ENCODE results near the gene OR4F6. TPM values are rescaled to one million over a fixed set of nuclear protein-coding genes. Genes with fewer than 3 reads are reported as not detected.
"Not testable (repeated sequence)": the region's sequence is repeated elsewhere in the genome, so short reads cannot be mapped to it uniquely, and the experiment has no call there.

Gene OR4F6, protein sequence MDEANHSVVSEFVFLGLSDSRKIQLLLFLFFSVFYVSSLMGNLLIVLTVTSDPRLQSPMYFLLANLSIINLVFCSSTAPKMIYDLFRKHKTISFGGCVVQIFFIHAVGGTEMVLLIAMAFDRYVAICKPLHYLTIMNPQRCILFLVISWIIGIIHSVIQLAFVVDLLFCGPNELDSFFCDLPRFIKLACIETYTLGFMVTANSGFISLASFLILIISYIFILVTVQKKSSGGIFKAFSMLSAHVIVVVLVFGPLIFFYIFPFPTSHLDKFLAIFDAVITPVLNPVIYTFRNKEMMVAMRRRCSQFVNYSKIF
- not detected for total RNA-seq

DNA sequence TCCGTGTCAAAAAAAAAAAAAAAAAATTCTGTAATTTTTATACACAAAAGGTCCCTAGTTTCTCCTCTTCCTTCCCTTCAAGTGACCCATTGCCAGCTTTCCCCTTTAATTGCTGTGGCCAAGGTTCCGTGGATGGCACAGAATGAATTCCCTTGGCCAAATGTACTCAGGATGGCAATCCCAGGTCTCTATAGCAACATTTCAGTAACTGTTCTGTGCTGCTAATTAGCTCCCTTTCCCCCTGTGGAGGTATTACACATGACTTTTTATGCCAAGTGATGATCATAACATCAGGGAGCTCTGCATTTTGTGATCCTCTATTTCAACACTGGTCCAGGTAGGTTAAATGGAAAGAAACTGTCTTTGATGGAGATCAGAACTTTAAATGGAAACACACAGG, at the start of gene OR4F6:
TSS of gene OR4F6 (plus strand) at position 301 of the 400 bp plus-strand sequence. CDS start 2,211 bp downstream, outside the sequence.
- no peaks in the 10 kb centered on the region for H3K27me3 ChIP-seq
- H3K27ac ChIP-seq: no peak within 1 kb of the TSS
- no peaks in the 10 kb centered on the region for H3K4me1 ChIP-seq
- WGBS, 2 donors: 85 to 90% methylated on average over 2 of the region's 2 CpGs
- TF ChIP-seq, protein P1, sequence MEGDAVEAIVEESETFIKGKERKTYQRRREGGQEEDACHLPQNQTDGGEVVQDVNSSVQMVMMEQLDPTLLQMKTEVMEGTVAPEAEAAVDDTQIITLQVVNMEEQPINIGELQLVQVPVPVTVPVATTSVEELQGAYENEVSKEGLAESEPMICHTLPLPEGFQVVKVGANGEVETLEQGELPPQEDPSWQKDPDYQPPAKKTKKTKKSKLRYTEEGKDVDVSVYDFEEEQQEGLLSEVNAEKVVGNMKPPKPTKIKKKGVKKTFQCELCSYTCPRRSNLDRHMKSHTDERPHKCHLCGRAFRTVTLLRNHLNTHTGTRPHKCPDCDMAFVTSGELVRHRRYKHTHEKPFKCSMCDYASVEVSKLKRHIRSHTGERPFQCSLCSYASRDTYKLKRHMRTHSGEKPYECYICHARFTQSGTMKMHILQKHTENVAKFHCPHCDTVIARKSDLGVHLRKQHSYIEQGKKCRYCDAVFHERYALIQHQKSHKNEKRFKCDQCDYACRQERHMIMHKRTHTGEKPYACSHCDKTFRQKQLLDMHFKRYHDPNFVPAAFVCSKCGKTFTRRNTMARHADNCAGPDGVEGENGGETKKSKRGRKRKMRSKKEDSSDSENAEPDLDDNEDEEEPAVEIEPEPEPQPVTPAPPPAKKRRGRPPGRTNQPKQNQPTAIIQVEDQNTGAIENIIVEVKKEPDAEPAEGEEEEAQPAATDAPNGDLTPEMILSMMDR (IDR thresholded peaks at IDR 0.05): no peak
- TF ChIP-seq EP300 (IDR thresholded peaks at IDR 0.05) (no peak), POLR2A (IDR thresholded peaks at IDR 0.05) (no peak)
- H3K36me3 ChIP-seq: no peaks in the 10 kb centered on the region
- H3K9me3 ChIP-seq: peaks cover 0 to 4% (median 0%) of the 10 kb centered on the region in 4 donors
- DNase-seq (ENCODE audit: low spot score in 2 of 2): no peak
- no peak within 1 kb of the TSS for H3K4me3 ChIP-seq

DNA sequence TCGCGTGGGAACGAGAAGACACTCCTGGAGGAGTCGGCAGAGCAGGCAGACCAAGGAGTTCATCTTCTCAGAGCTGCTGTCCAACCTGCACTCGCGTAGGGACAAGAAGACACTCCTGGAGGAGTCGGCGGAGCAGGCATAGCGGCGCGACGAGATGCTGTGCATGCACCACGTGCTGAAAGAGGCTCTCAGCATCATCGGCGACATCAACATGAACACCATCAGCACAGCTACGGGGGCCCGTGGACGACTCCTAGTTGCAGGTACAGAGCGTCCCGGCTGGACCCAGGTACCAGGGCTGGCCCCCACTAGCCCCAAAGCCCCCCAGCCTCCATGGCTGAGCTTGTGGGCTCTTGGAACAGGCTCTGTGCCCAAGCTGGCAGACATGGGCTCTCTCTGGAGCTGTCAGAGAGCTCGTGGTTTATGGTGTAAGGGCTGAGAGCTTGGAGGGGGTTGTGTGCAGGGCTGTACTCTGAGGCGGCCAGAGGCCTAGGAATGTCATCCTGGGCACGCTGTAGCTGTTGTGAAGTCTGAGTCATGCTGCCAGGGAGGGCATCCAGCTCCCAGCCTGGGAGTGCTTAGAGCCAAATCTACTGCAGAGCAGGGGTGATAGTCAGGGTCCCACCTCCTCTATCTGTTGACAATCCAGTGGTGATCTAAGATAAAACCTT, 38.5 kb upstream of the OR4F6 start:
- H3K9me3 ChIP-seq; H3K4me3 ChIP-seq; H3K27ac ChIP-seq; H3K36me3 ChIP-seq; H3K27me3 ChIP-seq; H3K4me1 ChIP-seq; DNase-seq (ENCODE audit: low spot score in 2 of 2): not testable (repeated sequence)
- WGBS, 2 donors: 93% methylated on average over 19 to 20 of the region's 23 CpGs

DNA sequence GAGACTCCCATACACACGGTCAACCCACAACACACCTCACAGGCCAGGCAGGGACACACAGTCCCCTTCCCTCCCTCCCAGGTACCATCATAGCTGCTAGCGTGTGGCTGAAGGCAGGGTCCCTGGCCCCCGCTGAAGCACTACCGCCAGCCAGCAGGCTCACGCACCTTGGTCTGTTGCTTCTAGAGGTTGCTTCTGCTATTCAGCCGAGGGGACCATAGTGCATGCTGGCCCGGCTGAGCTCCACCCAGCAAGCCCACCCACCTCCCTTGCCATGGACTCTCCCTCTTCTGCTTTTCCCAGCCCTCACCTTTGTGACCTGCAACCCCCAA, 38.0 kb upstream of the OR4F6 start:
- DNase-seq (ENCODE audit: low spot score in 2 of 2); H3K27ac ChIP-seq; H3K4me1 ChIP-seq; H3K4me3 ChIP-seq; H3K36me3 ChIP-seq; H3K9me3 ChIP-seq; H3K27me3 ChIP-seq: not testable (repeated sequence)
- 93 to 96% methylated on average over 6 of the region's 7 CpGs for WGBS, 2 donors

DNA sequence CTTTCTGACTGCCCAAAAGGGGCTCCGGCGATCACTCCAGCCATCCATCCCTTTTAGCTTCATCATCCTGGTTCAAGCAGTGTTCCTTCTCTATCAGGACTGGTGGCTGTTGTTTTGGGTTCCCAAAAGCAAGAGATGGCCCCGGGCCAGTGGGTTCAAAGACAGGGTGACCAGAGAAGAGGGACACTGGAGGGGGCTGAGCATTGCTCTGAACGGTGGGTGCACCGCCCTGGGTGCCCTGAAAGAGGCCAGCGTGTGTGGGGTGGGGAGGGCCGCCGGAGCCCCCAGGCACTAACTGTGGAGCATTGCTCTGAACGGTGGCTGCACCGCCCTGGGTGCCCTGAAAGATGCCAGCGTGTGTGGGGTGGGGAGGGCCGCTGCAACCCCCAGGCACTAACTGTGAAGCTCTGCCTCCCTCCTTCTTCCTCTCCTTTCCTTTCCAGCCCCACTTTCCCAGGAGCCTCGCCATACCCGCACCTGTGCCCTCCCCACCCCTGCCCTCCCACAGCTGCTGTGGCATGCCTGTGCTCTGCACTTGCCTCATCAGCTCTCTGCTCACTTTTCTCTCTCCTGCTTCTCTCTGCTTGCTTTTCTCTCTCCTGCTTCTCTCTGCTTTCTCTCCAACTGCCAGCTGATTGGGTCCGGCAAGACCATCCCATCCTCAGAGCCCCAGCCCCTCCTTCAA, 37.4 kb upstream of the OR4F6 start:
- H3K4me1 ChIP-seq: no peaks in the 10 kb centered on the region
- H3K36me3 ChIP-seq: peaks cover 0 to 9% (median 0%) of the 10 kb centered on the region in 3 donors
- TF ChIP-seq POLR2A (IDR thresholded peaks at IDR 0.05): no peak
- TF ChIP-seq, protein P1 (IDR thresholded peaks at IDR 0.05): no peak
- TF ChIP-seq EP300 (IDR thresholded peaks at IDR 0.05): no peak
- DNase-seq (ENCODE audit: low spot score in 2 of 2): no peak
- H3K27ac ChIP-seq: no peak overlapping the region
- H3K4me3 ChIP-seq: no peak overlapping the region
- peaks cover 0 to 4% (median 0%) of the 10 kb centered on the region in 4 donors for H3K9me3 ChIP-seq
- H3K27me3 ChIP-seq: no peaks in the 10 kb centered on the region
- 85 to 88% methylated on average over 14 to 15 of the region's 15 CpGs for WGBS, 2 donors

DNA sequence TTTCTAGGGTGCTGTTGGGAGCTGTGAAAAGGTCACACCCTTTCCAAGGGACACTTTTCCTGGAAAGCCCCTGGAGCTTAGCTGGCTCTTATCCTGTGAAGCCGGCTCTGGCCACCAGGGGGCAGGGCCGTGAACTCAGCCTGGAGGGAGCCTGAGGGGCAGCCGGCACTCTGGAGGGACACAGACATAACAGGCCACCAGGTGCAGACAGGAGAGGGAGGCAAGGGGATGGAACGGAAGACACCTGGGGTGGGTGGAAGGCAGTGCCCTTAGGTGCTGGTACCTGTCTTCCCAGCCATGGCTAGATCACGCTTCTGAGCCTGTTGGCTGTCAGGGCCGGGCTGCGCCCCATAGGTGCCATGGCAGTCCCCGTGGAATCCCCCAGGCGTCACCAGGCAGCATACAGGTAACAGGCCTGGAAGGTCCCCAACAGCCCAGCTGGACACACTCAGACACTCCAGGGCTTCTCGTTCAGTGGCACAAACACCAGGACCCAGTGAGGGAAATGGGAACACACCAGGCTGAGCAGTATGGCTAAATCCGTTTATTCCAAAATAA, 36.1 kb upstream of the OR4F6 start:
- not testable (repeated sequence) for H3K4me3 ChIP-seq; DNase-seq (ENCODE audit: low spot score in 2 of 2); H3K27ac ChIP-seq; H3K27me3 ChIP-seq; H3K4me1 ChIP-seq; H3K9me3 ChIP-seq
- 77 to 90% methylated on average over 6 to 7 of the region's 11 CpGs for WGBS, 2 donors
- TF ChIP-seq, protein P1 (IDR thresholded peaks at IDR 0.05): peak in 1 of 5 experiments; percentile 17
- H3K36me3 ChIP-seq: peaks cover 0 to 14% (median 0%) of the 10 kb centered on the region in 3 donors

DNA sequence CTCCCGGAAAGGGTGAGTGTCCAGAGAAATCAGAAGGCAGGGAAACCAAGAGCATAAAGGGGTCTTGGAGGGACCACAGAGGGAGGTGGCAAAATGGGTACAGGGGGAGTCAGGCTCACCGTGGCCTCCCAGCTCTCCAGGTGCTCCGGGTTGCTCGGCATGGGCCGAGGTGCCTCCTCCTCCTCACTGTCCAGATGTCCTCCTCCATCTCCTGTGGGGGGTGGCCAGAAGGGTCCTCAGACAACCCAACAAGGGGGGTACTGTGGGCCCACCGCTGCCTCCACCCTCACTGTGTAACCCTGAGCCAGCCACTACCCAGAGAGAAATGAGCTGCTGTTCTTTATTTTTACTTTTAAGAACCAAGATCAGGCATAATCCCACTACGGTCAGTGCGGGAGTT, 30.4 kb upstream of the OR4F6 start:
- H3K36me3 ChIP-seq: peaks cover 0 to 16% (median 0%) of the 10 kb centered on the region in 3 donors
- no peak overlapping the region for H3K27ac ChIP-seq
- TF ChIP-seq POLR2A (IDR thresholded peaks at IDR 0.05) (no peak), EP300 (IDR thresholded peaks at IDR 0.05) (no peak)
- TF ChIP-seq, protein P1 (IDR thresholded peaks at IDR 0.05): no peak
- no peaks in the 10 kb centered on the region for H3K27me3 ChIP-seq
- 91 to 94% methylated on average over 8 of the region's 8 CpGs for WGBS, 2 donors
- H3K4me3 ChIP-seq: no peak overlapping the region
- H3K4me1 ChIP-seq: no peaks in the 10 kb centered on the region
- H3K9me3 ChIP-seq: no peaks in the 10 kb centered on the region
- no peak for DNase-seq (ENCODE audit: low spot score in 2 of 2)
